OCI-LY3 (cell line): ENCODE data around the gene KLF1.

Experiments used
- H2AFZ ChIP-seq: fragments of 200-600, 300-600 bp; shearing (Covaris generic); 2 replicates; pipeline ENCODE4 v1.6.0; 2014; ENCODE audit warnings: antibody characterized with exemption, low read depth, low read length
- H3K27ac ChIP-seq: fragments of 200-600, 300-600 bp; sonication (generic); 2 replicates; pipeline ENCODE4 v1.5.1; 2014; ENCODE audit warnings: mild to moderate bottlenecking, low read length, moderate library complexity, mixed read lengths
- H3K27me3 ChIP-seq: fragments of 200-600, 300-600 bp; sonication (generic); 2 replicates; pipeline ENCODE4 v1.6.1; 2014; ENCODE audit warnings: low read depth, low read length, mixed read lengths
- H3K36me3 ChIP-seq: fragments of 200-600, 300-600 bp; sonication (generic); replicated peaks from 2 replicates; pipeline ENCODE3; 2014; ENCODE audit warnings: low read depth, low read length, mixed read lengths
- H3K4me1 ChIP-seq: fragments of 300-600, 200-600 bp; sonication (generic); 2 replicates; pipeline ENCODE4 v1.6.1; 2014; ENCODE audit warnings: low read length, mixed read lengths
- H3K4me2 ChIP-seq: fragments of 200-600, 300-600 bp; sonication (generic); 2 replicates; pipeline ENCODE4 v1.6.1; 2014; ENCODE audit warnings: low read length, mixed read lengths
- H3K4me3 ChIP-seq: fragments of 300-600, 200-600 bp; sonication (generic); 2 replicates; pipeline ENCODE4 v1.5.1; 2014; ENCODE audit warnings: antibody characterized with exemption, mild to moderate bottlenecking, low read length, moderate library complexity
- H3K79me2 ChIP-seq: fragments of 300-600, 200-600 bp; shearing (Covaris generic); 2 replicates; pipeline ENCODE4 v1.6.1; 2014; ENCODE audit warnings: mild to moderate bottlenecking, low read length, mixed read lengths
- H3K9ac ChIP-seq: fragments of 300-600, 200-600 bp; shearing (Covaris generic); 2 replicates; pipeline ENCODE4 v1.6.0; 2014; ENCODE audit warnings: mild to moderate bottlenecking, low read length, moderate library complexity
- H3K9me3 ChIP-seq: fragments of 200-600, 300-600 bp; shearing (Covaris generic); 2 replicates; pipeline ENCODE4 v1.6.1; 2014; ENCODE audit warnings: low read length, mixed read lengths; ENCODE audit not compliant: insufficient read depth
- H4K20me1 ChIP-seq: fragments of 200-600, 300-600 bp; sonication (generic); 2 replicates; pipeline ENCODE4 v1.6.1; 2016; ENCODE audit warnings: low read length, mixed read lengths; ENCODE audit not compliant: insufficient read depth
- EZH2phosphoT487 ChIP-seq: fragments of 200-600 bp; shearing (Covaris generic); IDR thresholded peaks from 2 replicates; pipeline ENCODE4 v1.6.1; 2018; ENCODE audit warnings: antibody characterized with exemption, mixed run types, low read depth
- TF ChIP-seq, protein P1 (sequence below): fragments of 200-600, 300-600 bp; sonication (generic); IDR thresholded peaks from 2 replicates; pipeline ENCODE4 v1.5.1; 2014; ENCODE audit warnings: antibody characterized with exemption, low read length, low read depth

KLF1 gene

DNA sequence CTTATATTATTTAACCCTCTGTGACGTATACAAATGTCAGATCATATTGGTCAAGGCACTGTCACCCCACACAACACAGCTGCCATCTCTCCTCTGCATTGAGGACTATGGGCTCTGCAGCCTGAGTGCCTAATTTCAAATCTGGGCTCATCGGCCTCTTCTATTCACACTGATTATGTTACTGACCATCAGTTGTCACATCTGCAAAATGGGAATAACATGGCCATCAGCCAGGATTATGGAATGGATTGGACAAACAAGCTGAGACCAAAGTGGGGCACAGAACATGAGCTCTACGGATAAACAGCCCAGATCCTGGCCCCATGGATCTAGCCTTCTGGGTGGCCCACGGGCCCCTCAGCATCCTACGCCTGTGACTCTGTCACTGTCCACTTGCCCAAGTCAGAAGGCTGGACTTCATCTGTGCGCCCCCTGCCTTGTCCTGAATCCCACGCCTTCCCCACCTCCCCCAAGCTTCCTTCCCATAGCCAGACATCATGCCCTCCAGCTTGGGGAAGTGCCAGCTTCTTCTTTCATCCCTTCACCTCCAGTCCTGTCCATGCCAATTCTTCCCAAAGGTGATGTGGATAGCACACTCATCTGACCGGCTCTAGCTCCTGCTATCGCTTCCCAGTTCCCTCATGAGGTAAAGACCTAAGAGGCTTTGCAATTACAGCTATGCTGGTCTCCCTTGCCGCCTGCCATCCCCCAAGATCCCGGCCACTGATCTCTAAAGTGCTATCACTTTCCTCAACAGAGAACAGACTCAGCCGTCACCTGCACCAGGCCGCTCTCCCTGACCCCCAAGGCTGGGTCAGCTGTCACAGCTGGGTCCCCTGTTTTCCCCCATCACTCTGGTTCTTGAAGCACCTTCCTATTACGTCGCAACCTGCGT is 45.6 kb upstream of the KLF1 start:
- TF ChIP-seq, protein P1, sequence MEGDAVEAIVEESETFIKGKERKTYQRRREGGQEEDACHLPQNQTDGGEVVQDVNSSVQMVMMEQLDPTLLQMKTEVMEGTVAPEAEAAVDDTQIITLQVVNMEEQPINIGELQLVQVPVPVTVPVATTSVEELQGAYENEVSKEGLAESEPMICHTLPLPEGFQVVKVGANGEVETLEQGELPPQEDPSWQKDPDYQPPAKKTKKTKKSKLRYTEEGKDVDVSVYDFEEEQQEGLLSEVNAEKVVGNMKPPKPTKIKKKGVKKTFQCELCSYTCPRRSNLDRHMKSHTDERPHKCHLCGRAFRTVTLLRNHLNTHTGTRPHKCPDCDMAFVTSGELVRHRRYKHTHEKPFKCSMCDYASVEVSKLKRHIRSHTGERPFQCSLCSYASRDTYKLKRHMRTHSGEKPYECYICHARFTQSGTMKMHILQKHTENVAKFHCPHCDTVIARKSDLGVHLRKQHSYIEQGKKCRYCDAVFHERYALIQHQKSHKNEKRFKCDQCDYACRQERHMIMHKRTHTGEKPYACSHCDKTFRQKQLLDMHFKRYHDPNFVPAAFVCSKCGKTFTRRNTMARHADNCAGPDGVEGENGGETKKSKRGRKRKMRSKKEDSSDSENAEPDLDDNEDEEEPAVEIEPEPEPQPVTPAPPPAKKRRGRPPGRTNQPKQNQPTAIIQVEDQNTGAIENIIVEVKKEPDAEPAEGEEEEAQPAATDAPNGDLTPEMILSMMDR = no peak
- TF ChIP-seq EZH2phosphoT487 = no peak
- peak overlapping the region; percentile 84 for H3K4me3 ChIP-seq
- H3K79me2 ChIP-seq = peaks cover 44% of the 10 kb centered on the region
- peaks cover 34% of the 10 kb centered on the region for H3K36me3 ChIP-seq
- H3K9ac ChIP-seq = peak overlapping the region; percentile 85
- peak overlapping the region; percentile 83 for H3K4me2 ChIP-seq
- H3K27me3 ChIP-seq = no peaks in the 10 kb centered on the region
- no peak overlapping the region for H2AFZ ChIP-seq
- H3K9me3 ChIP-seq = no peaks in the 10 kb centered on the region
- peaks cover 12% of the 10 kb centered on the region; the same call in 1 of the 2 replicates for H4K20me1 ChIP-seq
- peak overlapping the region; percentile 53 for H3K27ac ChIP-seq
- H3K4me1 ChIP-seq = peaks cover 34% of the 10 kb centered on the region

DNA sequence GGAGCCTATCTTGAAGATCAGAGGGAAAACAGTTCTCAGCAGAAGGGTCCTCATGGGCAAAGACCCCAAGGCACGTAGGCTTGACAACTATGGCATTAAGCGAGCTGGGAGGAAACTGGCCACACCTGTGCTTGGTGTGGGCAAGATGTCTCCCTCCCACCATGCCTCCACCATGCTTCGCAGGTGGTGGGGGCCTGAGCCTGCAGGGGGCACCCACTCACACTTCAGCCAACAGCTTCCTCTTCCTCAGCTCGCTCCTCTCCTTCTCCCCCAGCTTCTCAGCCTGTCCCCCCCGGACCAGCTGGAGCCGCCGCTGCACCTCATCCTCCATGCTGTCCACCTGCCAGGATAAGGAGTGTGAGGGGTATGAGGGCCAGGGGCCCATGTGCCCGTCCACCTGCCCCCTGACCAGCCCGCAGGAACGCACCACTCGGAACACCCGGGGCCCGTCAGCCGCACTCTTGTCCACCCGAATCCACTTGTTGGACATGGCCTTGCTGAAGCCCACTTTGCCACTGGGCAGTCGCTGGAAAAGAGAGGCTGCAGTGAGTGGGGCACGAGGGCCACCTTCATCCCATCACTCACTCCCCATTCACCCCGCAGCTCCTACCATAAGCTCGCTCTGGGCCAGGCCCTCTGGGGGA is 43.1 kb upstream of the KLF1 start:
- peaks cover 12% of the 10 kb centered on the region; the same call in 1 of the 2 replicates for H4K20me1 ChIP-seq
- peaks cover 47% of the 10 kb centered on the region for H3K79me2 ChIP-seq
- H3K27me3 ChIP-seq = no peaks in the 10 kb centered on the region
- H3K4me1 ChIP-seq = peaks cover 18% of the 10 kb centered on the region
- TF ChIP-seq EZH2phosphoT487 = no peak
- TF ChIP-seq, protein P1 = peak; percentile 16; the same call in 1 of the 2 replicates
- H2AFZ ChIP-seq = no peak overlapping the region
- no peak overlapping the region for H3K9ac ChIP-seq
- no peaks in the 10 kb centered on the region for H3K9me3 ChIP-seq
- H3K27ac ChIP-seq = no peak overlapping the region
- H3K4me3 ChIP-seq = no peak overlapping the region
- peaks cover 44% of the 10 kb centered on the region for H3K36me3 ChIP-seq
- no peak overlapping the region for H3K4me2 ChIP-seq

DNA sequence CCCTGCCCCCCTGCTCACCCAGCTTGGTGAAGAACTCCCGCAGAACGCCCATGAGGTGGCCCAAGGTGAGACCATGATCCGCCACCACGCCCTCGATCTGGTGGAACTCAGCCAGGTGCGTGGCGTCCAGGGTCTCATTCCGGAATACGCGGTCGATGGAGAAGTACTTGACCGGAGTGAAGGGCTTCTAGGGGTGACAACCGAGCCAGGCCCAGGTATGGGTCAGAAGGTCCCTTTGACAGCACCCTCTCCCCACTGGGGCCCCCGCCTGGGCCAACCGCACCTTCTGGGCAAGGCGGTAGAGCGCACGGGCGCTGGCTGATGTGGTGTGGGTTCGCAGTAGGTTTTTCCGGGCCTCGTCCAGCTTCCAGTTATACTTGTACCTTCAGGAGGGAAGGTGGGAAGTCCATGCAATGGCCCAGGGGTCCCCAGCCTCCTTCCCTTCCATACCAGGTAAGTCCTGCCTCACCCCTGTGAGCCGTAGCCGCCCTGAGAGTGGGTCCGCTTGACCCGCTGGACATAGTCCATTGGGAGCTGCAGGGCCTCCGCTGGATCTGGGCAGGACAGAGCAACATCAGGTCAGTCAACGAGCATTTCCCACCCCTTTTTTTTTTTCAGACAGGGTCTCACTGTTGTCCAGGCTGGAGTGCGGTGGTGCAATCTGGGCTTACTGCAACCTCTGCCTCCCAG is 37.8 kb upstream of the KLF1 start:
- peaks cover 9% of the 10 kb centered on the region for H3K79me2 ChIP-seq
- no peak overlapping the region for H3K9ac ChIP-seq
- H3K4me2 ChIP-seq = no peak overlapping the region
- TF ChIP-seq, protein P1 = no peak
- TF ChIP-seq EZH2phosphoT487 = no peak
- H4K20me1 ChIP-seq = no peaks in the 10 kb centered on the region
- H3K27me3 ChIP-seq = no peaks in the 10 kb centered on the region
- no peaks in the 10 kb centered on the region for H3K4me1 ChIP-seq
- no peak overlapping the region for H3K4me3 ChIP-seq
- no peaks in the 10 kb centered on the region for H3K9me3 ChIP-seq
- peaks cover 57% of the 10 kb centered on the region for H3K36me3 ChIP-seq
- H2AFZ ChIP-seq = no peak overlapping the region
- no peak overlapping the region for H3K27ac ChIP-seq

DNA sequence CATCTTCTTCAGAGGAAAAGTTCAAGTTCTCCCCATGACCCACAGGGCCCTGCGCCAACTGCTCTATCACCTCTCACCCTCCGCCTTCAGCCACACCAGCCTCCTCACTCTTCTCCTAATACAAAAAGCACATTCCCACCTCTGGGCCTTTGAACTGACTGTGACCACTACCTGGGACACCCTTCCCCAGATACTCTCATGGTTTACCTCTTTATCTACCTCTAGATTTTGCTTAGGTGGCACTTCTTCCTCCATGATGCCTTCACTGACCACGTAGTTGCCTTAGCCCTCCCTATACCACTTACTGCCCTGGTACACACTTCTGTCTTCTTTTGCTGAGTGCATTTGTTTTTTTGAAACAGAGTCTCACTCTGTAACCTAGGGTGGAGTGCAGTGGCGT is 36.0 kb upstream of the KLF1 start:
- Histone ChIP-seq H3K27ac (no peak overlapping the region), H3K36me3 (peaks cover 41% of the 10 kb centered on the region), H3K79me2 (0 out of 2 replicates have a peak, but pooled peaks cover 3% of the 10 kb centered on the region), H3K9me3 (no peaks in the 10 kb centered on the region), H3K4me3 (no peak overlapping the region), H3K27me3 (no peaks in the 10 kb centered on the region), H3K4me1 (peaks cover 9% of the 10 kb centered on the region), H3K9ac (no peak overlapping the region), H4K20me1 (no peaks in the 10 kb centered on the region), H3K4me2 (no peak overlapping the region), H2AFZ (no peak overlapping the region)
- no peak for TF ChIP-seq EZH2phosphoT487
- TF ChIP-seq, protein P1 = no peak
